NCI-H2196 (cell line): ENCODE measurements around the gene DDR1.
"Not testable (repeated sequence)": the region's sequence is repeated elsewhere in the genome, so short reads cannot be mapped to it uniquely, and the experiment has no call there.

Experiments
- DNase-seq: peaks from one replicate; lab custom pipeline; 2025; ENCODE audit not compliant: unreplicated experiment; lab: John Stamatoyannopoulos, UW

The DDR1 gene

DNA sequence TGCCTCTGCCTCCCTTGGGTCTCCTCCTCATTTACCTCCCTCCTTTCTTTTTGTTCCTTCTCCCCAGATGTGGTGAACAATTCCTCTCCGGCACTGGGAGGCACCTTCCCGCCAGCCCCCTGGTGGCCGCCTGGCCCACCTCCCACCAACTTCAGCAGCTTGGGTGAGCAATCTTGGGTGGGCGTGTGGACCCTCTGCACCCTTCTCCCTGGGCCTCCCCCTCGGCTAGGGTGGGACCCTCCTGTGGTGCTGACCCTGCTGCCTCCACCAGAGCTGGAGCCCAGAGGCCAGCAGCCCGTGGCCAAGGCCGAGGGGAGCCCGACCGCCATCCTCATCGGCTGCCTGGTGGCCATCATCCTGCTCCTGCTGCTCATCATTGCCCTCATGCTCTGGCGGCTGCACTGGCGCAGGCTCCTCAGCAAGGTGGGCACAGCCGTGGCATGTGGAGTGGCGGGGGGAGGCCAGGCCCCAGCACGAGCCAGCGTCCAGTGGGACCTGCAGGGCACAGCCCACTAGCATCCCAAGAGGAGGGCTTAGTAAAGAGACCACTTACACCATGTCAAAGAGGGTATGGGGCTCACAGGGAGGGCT is 8.8 kb downstream of the DDR1 start:
- DNase-seq: no peak

DNA sequence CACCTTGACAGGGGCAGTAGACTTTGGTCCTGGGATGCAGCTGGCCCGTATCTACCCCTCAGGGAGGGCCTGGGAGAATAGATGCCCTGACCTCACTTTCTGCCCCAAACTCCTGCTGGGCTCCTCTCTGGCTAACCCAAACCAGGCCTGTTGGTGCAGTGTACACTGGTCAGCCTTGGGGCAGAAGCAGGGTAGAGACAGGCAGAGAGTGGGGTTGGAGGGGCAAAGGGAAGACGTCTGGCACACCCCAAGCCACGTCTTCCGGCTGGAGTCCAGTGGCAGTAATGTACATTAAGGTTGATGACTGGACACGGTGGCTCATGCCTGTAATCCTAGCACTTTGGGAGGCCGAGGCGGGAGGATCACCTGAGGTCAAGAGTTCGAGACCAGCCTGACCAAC is 9.3 kb downstream of the DDR1 start:
- DNase-seq: no peak

GRCh38 chr6:30894381-30894780 is 10.1 kb downstream of the DDR1 start:
- DNase-seq: no peak

- DNase-seq: no peak
Observed at GRCh38 chr6:30894935-30895334, 10.6 kb downstream of the DDR1 start.

GRCh38 chr6:30895343-30895742 is 11.0 kb downstream of the DDR1 start:
- DNase-seq: no peak

GRCh38 chr6:30896541-30896940 is 12.2 kb downstream of the DDR1 start:
- DNase-seq: no peak

DNA sequence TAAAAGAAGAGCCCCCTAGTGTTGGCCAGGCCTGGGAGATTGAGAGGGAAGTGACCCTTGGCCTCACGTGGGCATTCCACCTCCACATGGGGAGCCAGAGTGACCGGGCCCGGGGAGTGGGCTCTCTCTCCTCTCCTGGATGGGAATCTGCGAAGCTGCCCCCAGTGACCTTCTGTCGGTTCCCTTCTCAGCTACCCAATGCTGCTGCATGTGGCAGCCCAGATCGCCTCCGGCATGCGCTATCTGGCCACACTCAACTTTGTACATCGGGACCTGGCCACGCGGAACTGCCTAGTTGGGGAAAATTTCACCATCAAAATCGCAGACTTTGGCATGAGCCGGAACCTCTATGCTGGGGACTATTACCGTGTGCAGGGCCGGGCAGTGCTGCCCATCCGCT is 13.6 kb downstream of the DDR1 start:
- no peak for DNase-seq

DNA sequence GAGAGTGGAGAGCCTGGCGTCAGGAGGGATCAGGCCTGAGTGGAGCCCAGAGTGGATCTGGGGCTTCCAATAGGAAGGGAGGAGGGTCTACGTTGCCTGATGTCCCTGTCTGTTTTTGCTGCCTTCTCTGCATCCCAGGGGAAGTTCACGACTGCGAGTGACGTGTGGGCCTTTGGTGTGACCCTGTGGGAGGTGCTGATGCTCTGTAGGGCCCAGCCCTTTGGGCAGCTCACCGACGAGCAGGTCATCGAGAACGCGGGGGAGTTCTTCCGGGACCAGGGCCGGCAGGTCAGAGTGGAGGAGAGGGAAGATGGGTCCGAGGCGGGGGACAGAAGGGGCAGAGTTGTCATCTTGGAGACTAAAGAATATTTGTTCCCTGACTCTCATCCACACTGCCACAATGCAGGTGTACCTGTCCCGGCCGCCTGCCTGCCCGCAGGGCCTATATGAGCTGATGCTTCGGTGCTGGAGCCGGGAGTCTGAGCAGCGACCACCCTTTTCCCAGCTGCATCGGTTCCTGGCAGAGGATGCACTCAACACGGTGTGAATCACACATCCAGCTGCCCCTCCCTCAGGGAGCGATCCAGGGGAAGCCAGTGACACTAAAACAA is 14.5 kb downstream of the DDR1 start:
- no peak for DNase-seq

DNA sequence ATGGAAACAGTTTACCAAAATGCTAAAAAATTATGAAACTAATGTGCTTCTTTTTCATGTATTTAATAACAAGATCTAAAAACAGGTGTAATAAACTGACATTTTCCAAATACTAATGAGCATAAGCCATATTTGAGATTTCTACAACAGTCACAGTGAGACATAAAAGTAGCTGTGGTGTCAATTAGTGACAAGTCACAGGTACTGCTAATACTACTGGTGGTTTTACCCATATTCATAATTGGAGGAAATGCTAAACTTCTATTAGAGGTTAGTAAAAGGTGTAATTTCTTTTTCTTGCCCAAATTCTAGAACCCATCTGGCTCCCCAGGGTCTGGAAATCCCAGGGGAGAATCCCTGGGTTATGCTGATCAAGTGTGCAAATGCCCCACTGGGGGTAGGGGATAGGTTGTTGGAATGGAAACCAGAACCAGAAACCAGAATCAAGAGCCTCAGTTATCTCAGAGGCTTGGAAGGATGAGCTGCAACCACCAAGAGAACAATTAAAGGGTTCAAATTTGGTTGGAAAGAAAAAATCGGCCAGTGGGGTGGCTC is 16.6 kb downstream of the DDR1 start:
- DNase-seq: no peak

GRCh38 chr6:30901436-30901835 is 17.1 kb downstream of the DDR1 start:
- DNase-seq: no peak

DNA sequence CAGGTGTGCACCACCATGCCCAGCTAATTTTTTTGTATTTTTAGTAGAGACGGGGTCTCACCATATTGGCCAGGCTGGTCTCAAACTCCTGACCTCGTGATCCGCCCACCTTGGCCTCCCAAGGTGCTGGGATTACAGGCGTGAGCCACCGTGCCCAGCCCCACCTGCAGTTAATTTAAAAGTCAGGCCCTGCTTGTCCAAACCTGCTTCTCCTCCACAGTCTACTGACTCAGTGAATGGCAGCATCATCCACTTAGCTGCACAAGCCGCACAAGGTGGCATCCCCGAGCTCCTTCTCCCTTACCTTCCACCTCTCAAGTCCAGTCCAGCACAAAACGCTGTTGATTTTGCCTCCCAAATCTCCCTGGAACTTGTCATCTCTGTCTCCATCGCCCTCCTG is 17.9 kb downstream of the DDR1 start:
- not testable (repeated sequence) for DNase-seq

GRCh38 chr6:30902709-30903108 is 18.4 kb downstream of the DDR1 start:
- DNase-seq: no peak

DNA sequence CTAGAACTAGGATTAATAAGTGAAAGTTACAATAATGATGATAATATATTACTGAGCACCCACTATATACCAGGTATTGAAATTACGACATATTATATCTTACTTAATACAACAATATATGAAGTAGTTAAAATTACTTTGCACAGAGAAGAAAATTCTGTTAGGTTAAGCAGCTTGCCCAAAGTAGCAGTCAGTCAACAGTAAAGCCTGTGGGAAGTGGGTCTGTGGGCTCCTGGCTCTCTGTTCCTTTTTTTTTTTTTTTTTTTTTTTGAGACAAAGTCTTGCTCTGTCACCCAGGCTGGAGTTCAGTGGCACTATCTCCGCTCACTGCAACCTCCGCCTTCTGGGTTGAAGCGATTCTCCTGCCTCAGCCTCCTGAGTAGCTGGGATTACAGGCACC is 18.9 kb downstream of the DDR1 start:
- DNase-seq: no peak

- DNase-seq: not testable (repeated sequence)
Observed at GRCh38 chr6:30907290-30907757, 23.0 kb downstream of the DDR1 start.

GRCh38 chr6:30907758-30908591 is 23.7 kb downstream of the DDR1 start, which contains the start of gene GTF2H4:
TSS of gene GTF2H4 (plus strand) at chr6:30908207.
- DNase-seq: peak; percentile 99

DNA sequence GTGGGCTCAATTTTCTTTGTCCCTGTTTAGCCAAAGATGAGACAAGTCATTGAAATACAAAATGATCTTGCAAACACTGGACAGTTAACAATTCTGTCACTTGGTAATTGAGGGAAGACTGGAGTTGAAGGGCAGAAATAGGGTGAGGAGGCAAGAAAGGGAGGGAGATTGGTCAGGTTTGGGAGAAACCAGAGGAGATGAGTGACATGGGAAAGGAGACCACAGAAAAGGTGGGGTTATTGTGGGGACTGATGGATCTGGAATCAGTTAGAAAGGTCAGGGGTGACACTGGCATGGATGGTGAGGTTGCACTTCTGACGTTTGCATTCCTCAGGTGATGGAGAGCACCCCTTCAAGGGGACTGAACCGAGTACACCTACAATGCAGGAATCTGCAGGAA is 24.4 kb downstream of the DDR1 start:
- DNase-seq: no peak

DNA sequence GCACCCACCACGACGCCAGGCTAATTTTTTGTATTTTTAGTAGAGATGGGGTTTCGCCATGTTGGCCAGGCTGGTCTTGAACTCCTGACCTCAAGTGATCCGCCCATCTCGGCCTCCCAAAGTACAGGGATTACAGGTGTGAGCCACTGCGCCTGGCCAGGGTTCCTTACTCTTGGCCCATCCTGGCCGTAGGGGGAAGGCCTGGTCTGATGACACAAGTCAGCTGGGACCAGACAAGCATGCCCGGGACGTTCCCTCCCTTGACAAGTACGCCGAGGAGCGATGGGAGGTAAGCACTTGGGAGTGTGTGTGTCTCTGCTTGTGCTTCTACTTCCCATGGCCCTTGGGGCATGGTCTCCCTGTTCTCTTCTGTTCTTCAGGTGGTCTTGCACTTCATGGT is 26.2 kb downstream of the DDR1 start:
- not testable (repeated sequence) for DNase-seq

- no peak for DNase-seq
Observed at GRCh38 chr6:30912746-30913520, 28.6 kb downstream of the DDR1 start.

DNA sequence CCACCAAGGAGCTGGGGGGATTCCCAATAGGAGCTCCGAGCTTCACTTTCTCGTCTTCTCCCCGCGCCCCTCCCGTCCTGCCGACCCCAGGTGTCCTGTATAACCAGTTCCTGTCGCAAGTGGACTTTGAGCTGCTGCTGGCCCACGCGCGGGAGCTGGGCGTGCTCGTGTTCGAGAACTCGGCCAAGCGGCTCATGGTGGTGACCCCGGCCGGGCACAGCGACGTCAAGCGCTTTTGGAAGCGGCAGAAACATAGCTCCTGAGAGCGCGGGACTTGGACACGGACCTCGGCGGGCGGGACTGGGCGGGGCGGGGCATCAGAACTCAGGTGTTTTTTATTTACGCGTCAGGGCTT is 29.4 kb downstream of the DDR1 start:
- DNase-seq: no peak

DNA sequence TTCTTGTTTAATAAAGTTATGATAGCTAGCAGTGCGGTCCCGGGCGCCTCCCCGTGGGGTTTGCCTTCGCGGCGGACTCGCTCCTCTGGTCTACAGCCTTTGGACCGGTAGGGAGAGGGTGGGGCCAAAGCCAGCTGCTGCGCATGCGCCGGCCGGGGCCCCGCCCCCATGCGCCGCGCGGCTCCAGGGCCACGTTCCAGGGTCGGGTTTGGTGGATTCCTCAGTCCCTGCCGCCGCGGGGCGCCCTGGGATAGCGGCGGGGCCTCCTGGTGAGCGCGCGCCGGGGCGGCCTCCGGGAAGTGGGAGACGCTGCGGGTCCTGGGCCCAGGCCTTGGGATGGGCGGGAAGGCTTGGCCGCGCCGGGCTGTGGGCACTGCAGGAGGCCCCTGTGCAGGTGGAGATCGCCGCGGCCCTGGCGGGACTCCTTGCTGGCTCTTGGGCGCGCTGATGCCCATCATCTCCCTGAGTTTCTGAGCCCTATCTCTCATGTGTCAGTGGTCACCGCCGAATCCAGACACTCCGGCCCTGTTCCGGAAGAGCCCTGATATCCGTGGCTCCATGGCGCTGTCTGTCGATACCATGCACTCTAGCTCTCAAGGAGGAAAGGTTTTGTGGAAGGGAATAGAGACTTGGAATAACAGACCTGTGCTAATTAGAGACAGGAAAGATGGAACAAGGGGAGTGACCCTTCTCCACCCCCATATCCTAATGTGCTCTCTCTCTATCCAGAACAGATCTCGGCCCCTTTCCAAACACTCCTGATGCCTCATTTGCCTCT is 29.9 kb downstream of the DDR1 start, which contains the start of gene VARS2:
TSS of gene VARS2 (plus strand) at position 163 of the 778 bp plus-strand sequence. CDS start at position 762, 599 bp downstream.
- DNase-seq: peak; percentile 91
